ENCODE data around the gene TMEM178B. TPM values are rescaled to one million over a fixed set of nuclear protein-coding genes. Genes with fewer than 3 reads are reported as not detected.

TMEM178B gene
- total RNA-seq, 1 donor from 2014 or later: 49.8 TPM

- peaks cover 14% of the 10 kb centered on the region for H3K4me1 Mint-ChIP-seq (ENCODE audit: low read depth, unreplicated experiment)
- DNase-seq: no peak
- H3K27me3 Mint-ChIP-seq (ENCODE audit: unreplicated experiment): peaks cover 3% of the 10 kb centered on the region
- H3K9me3 Mint-ChIP-seq (ENCODE audit: unreplicated experiment): peaks cover 11% of the 10 kb centered on the region
- H3K27ac Mint-ChIP-seq (ENCODE audit: unreplicated experiment): no peak overlapping the region
- H3K36me3 Mint-ChIP-seq (ENCODE audit: unreplicated experiment): no peaks in the 10 kb centered on the region
- H3K4me3 Mint-ChIP-seq (ENCODE audit: unreplicated experiment): no peak overlapping the region
- no peak for TF ChIP-seq CTCF (IDR thresholded peaks at IDR 0.05; ENCODE audit: partially characterized antibody, unreplicated experiment)
These were observed 239.1 kb downstream of the TMEM178B start for GRCh38 chr7:141312828-141313521.

DNA sequence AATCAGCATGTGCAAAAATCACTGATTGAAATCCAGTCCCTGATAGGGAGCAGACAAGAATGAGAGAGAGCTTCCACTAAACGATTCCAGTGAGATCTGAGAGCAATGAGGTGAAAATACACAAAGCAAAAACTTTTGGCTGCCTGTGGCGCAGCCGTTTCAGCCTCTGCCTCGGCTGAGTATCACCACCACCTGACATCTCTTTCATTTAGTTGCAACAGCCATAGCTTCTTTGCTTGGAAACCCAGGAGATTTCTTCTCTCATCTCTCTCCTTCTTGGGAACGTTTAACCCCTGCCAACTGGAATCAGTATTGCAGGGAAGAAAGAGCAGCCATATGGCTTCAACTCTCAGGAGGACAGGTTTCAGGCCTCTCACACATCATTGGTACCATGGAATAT lies 240.0 kb downstream of the TMEM178B start:
- Mint-ChIP-seq H3K4me1 (ENCODE audit: low read depth, unreplicated experiment) (peaks cover 14% of the 10 kb centered on the region), H3K4me3 (ENCODE audit: unreplicated experiment) (no peak overlapping the region), H3K27ac (ENCODE audit: unreplicated experiment) (peak overlapping the region; percentile 57), H3K27me3 (ENCODE audit: unreplicated experiment) (peaks cover 3% of the 10 kb centered on the region), H3K36me3 (ENCODE audit: unreplicated experiment) (no peaks in the 10 kb centered on the region), H3K9me3 (ENCODE audit: unreplicated experiment) (peaks cover 11% of the 10 kb centered on the region)
- DNase-seq: no peak
- no peak for TF ChIP-seq CTCF (IDR thresholded peaks at IDR 0.05; ENCODE audit: partially characterized antibody, unreplicated experiment)

GRCh38 chr7:141317033-141317585 lies 243.2 kb downstream of the TMEM178B start:
- Mint-ChIP-seq H3K36me3 (ENCODE audit: unreplicated experiment) (peaks cover 5% of the 10 kb centered on the region), H3K27ac (ENCODE audit: unreplicated experiment) (no peak overlapping the region), H3K4me3 (ENCODE audit: unreplicated experiment) (no peak overlapping the region), H3K9me3 (ENCODE audit: unreplicated experiment) (peaks cover 9% of the 10 kb centered on the region), H3K4me1 (ENCODE audit: low read depth, unreplicated experiment) (peaks cover 14% of the 10 kb centered on the region), H3K27me3 (ENCODE audit: unreplicated experiment) (peaks cover 3% of the 10 kb centered on the region)
- no peak for DNase-seq
- no peak for TF ChIP-seq CTCF (IDR thresholded peaks at IDR 0.05; ENCODE audit: partially characterized antibody, unreplicated experiment)

DNA sequence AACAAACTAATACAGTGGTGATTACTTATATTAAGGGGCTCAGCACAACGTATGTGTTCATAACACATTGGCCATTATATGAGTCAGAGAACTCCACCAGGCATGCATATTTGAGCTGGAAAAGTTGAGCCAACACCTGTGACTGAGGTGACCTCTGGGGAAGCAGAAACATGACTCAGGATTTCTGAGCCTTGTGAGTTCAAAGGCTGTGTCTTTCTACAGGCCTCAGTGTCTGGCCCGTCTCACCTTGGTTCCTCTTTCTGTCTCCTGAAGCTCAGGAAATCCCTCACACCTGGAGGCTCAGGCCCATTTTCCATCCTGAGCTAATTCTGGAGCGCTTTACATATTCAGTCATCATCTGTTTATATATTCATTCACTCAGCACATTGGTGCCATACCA lies 246.4 kb downstream of the TMEM178B start:
- no peak overlapping the region for H3K4me3 Mint-ChIP-seq (ENCODE audit: unreplicated experiment)
- peaks cover 10% of the 10 kb centered on the region for H3K4me1 Mint-ChIP-seq (ENCODE audit: low read depth, unreplicated experiment)
- H3K27me3 Mint-ChIP-seq (ENCODE audit: unreplicated experiment): peaks cover 3% of the 10 kb centered on the region
- no peak for TF ChIP-seq CTCF (IDR thresholded peaks at IDR 0.05; ENCODE audit: partially characterized antibody, unreplicated experiment)
- H3K36me3 Mint-ChIP-seq (ENCODE audit: unreplicated experiment): peaks cover 5% of the 10 kb centered on the region
- no peak overlapping the region for H3K27ac Mint-ChIP-seq (ENCODE audit: unreplicated experiment)
- peaks cover 4% of the 10 kb centered on the region for H3K9me3 Mint-ChIP-seq (ENCODE audit: unreplicated experiment)
- DNase-seq: no peak

GRCh38 chr7:141322383-141322782 lies 248.5 kb downstream of the TMEM178B start:
- Mint-ChIP-seq H3K4me3 (ENCODE audit: unreplicated experiment) (no peak overlapping the region), H3K27me3 (ENCODE audit: unreplicated experiment) (peaks cover 2% of the 10 kb centered on the region), H3K4me1 (ENCODE audit: low read depth, unreplicated experiment) (peaks cover 5% of the 10 kb centered on the region), H3K9me3 (ENCODE audit: unreplicated experiment) (no peaks in the 10 kb centered on the region), H3K27ac (ENCODE audit: unreplicated experiment) (no peak overlapping the region), H3K36me3 (ENCODE audit: unreplicated experiment) (peaks cover 5% of the 10 kb centered on the region)
- TF ChIP-seq CTCF (IDR thresholded peaks at IDR 0.05; ENCODE audit: partially characterized antibody, unreplicated experiment): no peak
- DNase-seq: no peak

Measured in glutamatergic neuron (in vitro differentiated cells).